Erythroblast (primary cell): ENCODE measurements around the gene OLIG3.

Experiments
- GATA1 ChIP-seq: IDR thresholded peaks from 2 replicates; pipeline ENCODE4 v1.6.1; 2011; ENCODE audit warnings: low read depth, mild to moderate bottlenecking, control low read depth, low read length, moderate library complexity
- POLR2A ChIP-seq: IDR thresholded peaks from 2 replicates; pipeline ENCODE4 v1.6.1; 2011; ENCODE audit warnings: mild to moderate bottlenecking, low read length

GRCh38 chr6:137495703-137496336 is 1.6 kb upstream of the OLIG3 start:
- no peak for TF ChIP-seq GATA1
- no peak for TF ChIP-seq POLR2A
